Measurements from ENCODE around the gene RNF8. TPM values are rescaled to one million over a fixed set of nuclear protein-coding genes. Genes with fewer than 3 reads are reported as not detected.

Gene RNF8
- total RNA-seq, 2 experiments from 2014 or later, result 19.8 to 21.1 TPM

DNA sequence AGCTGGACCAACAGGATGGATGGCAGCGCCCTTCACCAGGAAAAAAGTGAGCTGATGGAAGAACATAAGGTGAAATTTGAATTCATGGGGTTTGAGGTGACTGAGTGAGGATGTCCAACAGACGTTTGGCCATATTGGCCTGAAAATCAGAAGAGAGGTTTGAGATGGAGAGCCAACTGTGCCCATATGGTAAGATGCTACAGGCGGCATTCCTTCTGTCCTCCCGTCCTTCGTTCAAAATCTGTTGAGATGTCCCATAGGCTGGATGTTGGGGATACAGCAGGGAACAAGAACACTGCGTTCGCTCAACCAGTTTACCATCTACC is 78.8 kb downstream of the RNF8 start:
- Mint-ChIP-seq H3K9me3 (no peaks in the 10 kb centered on the region), H3K4me3 (peak overlapping the region; percentile 92), H3K27ac (peak overlapping the region; percentile 79), H3K27me3 (peaks cover 8% of the 10 kb centered on the region), H3K36me3 (ENCODE audit: low read depth) (peaks cover 11% of the 10 kb centered on the region), H3K4me1 (ENCODE audit: low read depth) (peaks cover 34% of the 10 kb centered on the region)
- intact Hi-C loops (cut with micrococcal nuclease), result no loop called here
- ChIA-PET CTCF (interaction anchor here (1.0 to 2.1 kb wide), 2 partner anchors 50 to 107 kb away, joined by 3 to 8 read pairs; no protein-coding TSS in a partner anchor), POLR2A (interaction anchor here (0.6 to 3.3 kb wide), 14 partner anchors 11 to 382 kb away, joined by 3 to 32 read pairs (median 4); no protein-coding TSS in a partner anchor)
- TF ChIP-seq, protein P1, sequence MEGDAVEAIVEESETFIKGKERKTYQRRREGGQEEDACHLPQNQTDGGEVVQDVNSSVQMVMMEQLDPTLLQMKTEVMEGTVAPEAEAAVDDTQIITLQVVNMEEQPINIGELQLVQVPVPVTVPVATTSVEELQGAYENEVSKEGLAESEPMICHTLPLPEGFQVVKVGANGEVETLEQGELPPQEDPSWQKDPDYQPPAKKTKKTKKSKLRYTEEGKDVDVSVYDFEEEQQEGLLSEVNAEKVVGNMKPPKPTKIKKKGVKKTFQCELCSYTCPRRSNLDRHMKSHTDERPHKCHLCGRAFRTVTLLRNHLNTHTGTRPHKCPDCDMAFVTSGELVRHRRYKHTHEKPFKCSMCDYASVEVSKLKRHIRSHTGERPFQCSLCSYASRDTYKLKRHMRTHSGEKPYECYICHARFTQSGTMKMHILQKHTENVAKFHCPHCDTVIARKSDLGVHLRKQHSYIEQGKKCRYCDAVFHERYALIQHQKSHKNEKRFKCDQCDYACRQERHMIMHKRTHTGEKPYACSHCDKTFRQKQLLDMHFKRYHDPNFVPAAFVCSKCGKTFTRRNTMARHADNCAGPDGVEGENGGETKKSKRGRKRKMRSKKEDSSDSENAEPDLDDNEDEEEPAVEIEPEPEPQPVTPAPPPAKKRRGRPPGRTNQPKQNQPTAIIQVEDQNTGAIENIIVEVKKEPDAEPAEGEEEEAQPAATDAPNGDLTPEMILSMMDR (IDR thresholded peaks at IDR 0.05), result no peak
- no peak for ATAC-seq
- no peak for DNase-seq

DNA sequence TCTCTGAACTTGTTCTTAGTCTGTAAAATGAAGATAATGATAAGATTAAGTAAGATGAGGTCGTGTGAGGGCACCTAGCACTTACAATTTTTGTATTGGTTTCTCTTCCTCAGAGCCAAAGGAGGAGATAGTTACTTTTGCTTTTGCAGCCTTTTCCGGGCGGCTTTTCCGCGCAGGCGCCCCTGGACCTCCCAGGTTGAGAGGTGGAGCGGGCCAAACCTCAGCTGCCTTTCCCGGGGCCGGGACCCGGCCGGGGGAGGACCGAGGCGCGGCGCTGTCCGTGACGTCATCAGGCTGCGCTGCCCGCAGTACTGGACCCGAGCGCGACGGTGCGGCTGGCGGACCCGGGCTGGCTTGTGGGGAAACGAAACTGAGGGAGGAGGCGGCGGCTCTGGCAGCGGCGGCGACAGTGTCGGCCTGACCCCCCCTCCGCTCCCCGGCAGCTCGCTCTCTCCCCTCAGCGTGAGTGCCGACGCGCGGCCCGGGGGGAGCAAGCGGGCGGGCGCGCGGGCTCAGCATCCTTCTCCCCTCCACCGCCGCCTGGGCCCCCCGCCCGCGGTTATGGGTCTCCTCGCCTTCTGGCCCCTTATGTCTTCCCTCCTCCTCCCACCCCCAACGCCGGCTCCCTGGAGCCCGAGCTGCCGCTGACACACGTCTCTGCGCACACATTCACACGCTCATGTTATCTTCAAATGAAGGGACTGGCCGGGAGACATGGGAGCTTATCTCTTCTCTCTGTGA is 79.3 kb downstream of the RNF8 start, which contains the start of gene CMTR1:
CMTR1 (plus strand) TSS at position 306 of the 741 bp plus-strand sequence. CDS start 2,409 bp downstream, outside the sequence.
- H3K27ac Mint-ChIP-seq, result peak within 1 kb of the TSS; percentile 96
- H3K4me1 Mint-ChIP-seq (ENCODE audit: low read depth), result peaks cover 38% of the 10 kb centered on the region
- peaks cover 3% of the 10 kb centered on the region for H3K27me3 Mint-ChIP-seq
- DNase-seq (peak; percentile 96), ATAC-seq (peak; percentile 91)
- H3K9me3 Mint-ChIP-seq, result no peaks in the 10 kb centered on the region
- peaks cover 16% of the 10 kb centered on the region for H3K36me3 Mint-ChIP-seq (ENCODE audit: low read depth)
- ChIA-PET CTCF (interaction anchor here (1.0 to 2.1 kb wide), 6 partner anchors 10 to 411 kb away, joined by 3 to 8 read pairs (median 4); no protein-coding TSS in a partner anchor), POLR2A (interaction anchor here (0.6 to 3.3 kb wide), 20 partner anchors 10 to 385 kb away, joined by 3 to 32 read pairs (median 3); no protein-coding TSS in a partner anchor)
- intact Hi-C loops (cut with micrococcal nuclease), result no loop called here
- peak within 1 kb of the TSS; percentile 92 for H3K4me3 Mint-ChIP-seq
- TF ChIP-seq, protein P1 (IDR thresholded peaks at IDR 0.05), result no peak

DNA sequence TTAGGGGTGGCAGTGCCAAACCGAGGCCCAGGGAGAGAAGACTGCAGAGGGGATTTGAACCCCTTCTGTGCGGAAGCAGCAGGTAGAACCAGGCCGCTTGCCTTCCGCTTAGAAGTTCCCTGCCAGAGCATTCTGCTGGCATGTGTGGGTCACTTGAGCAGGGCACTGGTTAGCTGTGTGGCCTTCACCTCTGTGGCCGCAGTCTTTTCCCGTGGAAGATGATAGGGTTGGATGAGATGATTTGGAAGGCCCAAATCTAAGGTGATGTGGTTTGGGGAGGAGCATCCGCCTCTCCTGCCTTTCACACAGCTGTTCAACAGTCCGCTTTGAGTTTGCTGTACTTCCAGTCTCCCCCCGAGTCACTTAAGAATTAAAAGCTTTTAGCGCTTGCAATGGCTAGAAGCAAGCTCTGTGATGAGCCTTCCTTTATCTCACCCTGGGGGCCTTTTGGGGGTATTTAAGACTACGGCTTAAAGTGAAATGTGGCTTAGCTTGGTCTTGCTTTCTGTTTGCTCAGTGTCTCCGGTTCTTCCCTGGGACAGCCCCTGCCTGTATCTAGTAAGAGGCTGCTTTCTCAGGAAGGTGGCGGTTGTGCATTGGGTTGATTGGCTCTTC is 80.0 kb downstream of the RNF8 start:
- intact Hi-C loops (cut with micrococcal nuclease), result no loop called here
- Mint-ChIP-seq H3K4me1 (ENCODE audit: low read depth) (peaks cover 38% of the 10 kb centered on the region), H3K9me3 (no peaks in the 10 kb centered on the region), H3K27me3 (peaks cover under 1% of the 10 kb centered on the region), H3K4me3 (peak overlapping the region; percentile 92), H3K27ac (peak overlapping the region; percentile 96), H3K36me3 (ENCODE audit: low read depth) (peaks cover 17% of the 10 kb centered on the region)
- TF ChIP-seq, protein P1 (IDR thresholded peaks at IDR 0.05), result no peak
- DNase-seq (peak; percentile 72), ATAC-seq (peak; percentile 63)
- ChIA-PET POLR2A (interaction anchor here (0.6 to 3.3 kb wide), 16 partner anchors 9 to 385 kb away, joined by 3 to 32 read pairs (median 3); no protein-coding TSS in a partner anchor), CTCF (interaction anchor here (0.6 to 2.1 kb wide), 6 partner anchors 10 to 412 kb away, joined by 3 to 8 read pairs (median 4); no protein-coding TSS in a partner anchor)

DNA sequence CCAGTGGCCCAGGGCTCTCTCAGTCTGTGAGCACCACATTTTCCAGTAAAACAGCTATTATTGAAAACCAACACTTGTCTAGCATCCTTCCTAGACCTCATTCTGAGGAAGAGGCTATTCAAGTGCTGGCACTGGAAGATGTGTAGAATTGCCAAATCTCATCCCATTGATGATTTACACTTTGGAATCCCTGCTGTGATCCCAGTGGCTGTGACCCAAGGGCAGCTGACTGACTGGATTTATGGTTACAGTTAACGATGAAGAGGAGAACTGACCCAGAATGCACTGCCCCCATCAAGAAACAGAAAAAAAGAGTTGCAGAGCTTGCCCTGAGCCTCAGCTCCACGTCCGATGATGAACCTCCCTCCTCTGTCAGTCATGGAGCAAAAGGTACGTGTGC is 81.6 kb downstream of the RNF8 start:
- Mint-ChIP-seq H3K27ac (no peak overlapping the region), H3K36me3 (ENCODE audit: low read depth) (peaks cover 17% of the 10 kb centered on the region), H3K4me1 (ENCODE audit: low read depth) (peaks cover 38% of the 10 kb centered on the region), H3K27me3 (no peaks in the 10 kb centered on the region), H3K9me3 (no peaks in the 10 kb centered on the region), H3K4me3 (no peak overlapping the region)
- TF ChIP-seq, protein P1 (IDR thresholded peaks at IDR 0.05), result no peak
- ATAC-seq, result no peak
- intact Hi-C loops (cut with micrococcal nuclease), result no loop called here
- no peak for DNase-seq
- CTCF ChIA-PET, result interaction anchor here (1.0 kb wide), 1 partner anchor 130 kb away, joined by 3 read pairs; no protein-coding TSS in a partner anchor
- POLR2A ChIA-PET, result interaction anchor here (0.7 to 3.3 kb wide), 5 partner anchors 10 to 1865 kb away, joined by 3 to 10 read pairs (median 3); no protein-coding TSS in a partner anchor

All from activated CD8-positive, alpha-beta T cell treated with anti-CD3 and anti-CD28 coated beads for 36 hours (primary cell).